Hepatocyte (in vitro differentiated cells): ENCODE results near the gene DIP2C. TPM values are rescaled to one million over a fixed set of nuclear protein-coding genes. Genes with fewer than 3 reads are reported as not detected.

Source experiments
- DNase-seq: peaks from one replicate; pipeline ENCODE4 v3.0.0-alpha.2; 2016; ENCODE audit warnings: low spot score
- H2AFZ ChIP-seq: fragments of 200-600 bp; sonication (generic); 2 replicates; pipeline ENCODE4 v1.6.0; 2016; ENCODE audit warnings: antibody characterized with exemption, mild to moderate bottlenecking
- H3K27ac ChIP-seq: fragments of 200-600 bp; sonication (generic); 2 replicates; pipeline ENCODE4 v1.5.1; 2016; ENCODE audit warnings: mild to moderate bottlenecking
- H3K27me3 ChIP-seq: fragments of 200-600 bp; sonication (generic); 2 replicates; pipeline ENCODE4 v1.6.1; 2016
- H3K36me3 ChIP-seq: fragments of 200-600 bp; sonication (generic); replicated peaks from 2 replicates; pipeline ENCODE4 v1.5.1; 2016; ENCODE audit warnings: low read depth; ENCODE audit not compliant: insufficient read depth
- H3K4me1 ChIP-seq: fragments of 200-600 bp; sonication (generic); 2 replicates; pipeline ENCODE4 v1.5.1; 2016; ENCODE audit warnings: mild to moderate bottlenecking, moderate library complexity; ENCODE audit not compliant: insufficient read depth
- H3K4me2 ChIP-seq: fragments of 200-600 bp; sonication (generic); 2 replicates; pipeline ENCODE4 v1.6.0; 2016
- H3K4me3 ChIP-seq: fragments of 200-600 bp; sonication (generic); 2 replicates; pipeline ENCODE4 v1.5.1; 2016; ENCODE audit warnings: mild to moderate bottlenecking
- H3K79me2 ChIP-seq: fragments of 200-600 bp; sonication (generic); 2 replicates; pipeline ENCODE4 v1.6.0; 2017; ENCODE audit warnings: mild to moderate bottlenecking
- H3K9me2 ChIP-seq: fragments of 200-600 bp; sonication (generic); replicated peaks from 2 replicates; pipeline ENCODE4 v1.6.0; 2017; ENCODE audit warnings: mild to moderate bottlenecking; ENCODE audit not compliant: insufficient read depth
- H3K9me3 ChIP-seq: fragments of 200-600 bp; sonication (generic); 2 replicates; pipeline ENCODE4 v1.5.1; 2016; ENCODE audit warnings: low read depth, mild to moderate bottlenecking
- H4K20me1 ChIP-seq: fragments of 200-600 bp; sonication (generic); 2 replicates; pipeline ENCODE4 v1.6.0; 2016; ENCODE audit warnings: mild to moderate bottlenecking; ENCODE audit not compliant: insufficient read depth, poor library complexity, severe bottlenecking
- CTCF ChIP-seq: fragments of 200-600 bp; sonication (generic); IDR thresholded peaks from 2 replicates; pipeline ENCODE4 v1.5.1; 2016; ENCODE audit warnings: antibody characterized with exemption, mild to moderate bottlenecking; ENCODE audit not compliant: poor library complexity
- EZH2 ChIP-seq: fragments of 200-600 bp; sonication (generic); IDR thresholded peaks from 2 replicates; pipeline ENCODE4 v1.6.1; 2016; ENCODE audit warnings: antibody characterized with exemption, mild to moderate bottlenecking, borderline replicate concordance
- EZH2phosphoT487 ChIP-seq: fragments of 200-600 bp; sonication (generic); IDR thresholded peaks from one replicate; pipeline ENCODE4 v1.6.1; 2018; ENCODE audit warnings: antibody characterized with exemption, mild to moderate bottlenecking, low read depth, moderate library complexity; ENCODE audit not compliant: unreplicated experiment, severe bottlenecking
- WGBS: methylation state at CpG from one replicate; pipeline ENCODE4 v1.1.6; 2016; ENCODE audit warnings: low lambda C conversion rate; ENCODE audit errors: missing lambda C conversion rate; 5-methylcytosine and 5-hydroxymethylcytosine counted together
- polyA plus RNA-seq: library from polyadenylated mRNA; unstranded; fragments of >200 nt; fragmentation: Nextera tagmentation; extraction: Ambion mirVana; gene quantifications from 2 replicates; pipeline ENCODE4 v1.2.1, GENCODE V29; 2016
- total RNA-seq: library from RNA; depleted of rRNA; stranded (reverse); fragments of >200 nt; gene quantifications from 2 replicates; pipeline ENCODE4 v1.2.3, GENCODE V29; 2014

DIP2C gene
- total and polyA plus RNA-seq, 2 experiments from 2014 or later, result 11.1 to 12.8 TPM

- no peaks in the 10 kb centered on the region for H3K9me2 ChIP-seq
- no peak overlapping the region for H3K4me2 ChIP-seq
- H2AFZ ChIP-seq, result no peak overlapping the region
- peaks cover 50% of the 10 kb centered on the region for H4K20me1 ChIP-seq
- no peaks in the 10 kb centered on the region for H3K27me3 ChIP-seq
- no peak overlapping the region for H3K27ac ChIP-seq
- H3K79me2 ChIP-seq, result peaks cover 75% of the 10 kb centered on the region
- no peaks in the 10 kb centered on the region for H3K36me3 ChIP-seq
- no peak for DNase-seq
- H3K4me3 ChIP-seq, result no peak overlapping the region
- no peaks in the 10 kb centered on the region for H3K4me1 ChIP-seq
- 88% methylated on average over 28 of the region's 28 CpGs for WGBS
- H3K9me3 ChIP-seq, result no peaks in the 10 kb centered on the region
- TF ChIP-seq EZH2phosphoT487, result no peak
- TF ChIP-seq EZH2, result no peak
- no peak for TF ChIP-seq CTCF
Measured at GRCh38 chr10:606762-607544, 82.5 kb downstream of the DIP2C start.

DNA sequence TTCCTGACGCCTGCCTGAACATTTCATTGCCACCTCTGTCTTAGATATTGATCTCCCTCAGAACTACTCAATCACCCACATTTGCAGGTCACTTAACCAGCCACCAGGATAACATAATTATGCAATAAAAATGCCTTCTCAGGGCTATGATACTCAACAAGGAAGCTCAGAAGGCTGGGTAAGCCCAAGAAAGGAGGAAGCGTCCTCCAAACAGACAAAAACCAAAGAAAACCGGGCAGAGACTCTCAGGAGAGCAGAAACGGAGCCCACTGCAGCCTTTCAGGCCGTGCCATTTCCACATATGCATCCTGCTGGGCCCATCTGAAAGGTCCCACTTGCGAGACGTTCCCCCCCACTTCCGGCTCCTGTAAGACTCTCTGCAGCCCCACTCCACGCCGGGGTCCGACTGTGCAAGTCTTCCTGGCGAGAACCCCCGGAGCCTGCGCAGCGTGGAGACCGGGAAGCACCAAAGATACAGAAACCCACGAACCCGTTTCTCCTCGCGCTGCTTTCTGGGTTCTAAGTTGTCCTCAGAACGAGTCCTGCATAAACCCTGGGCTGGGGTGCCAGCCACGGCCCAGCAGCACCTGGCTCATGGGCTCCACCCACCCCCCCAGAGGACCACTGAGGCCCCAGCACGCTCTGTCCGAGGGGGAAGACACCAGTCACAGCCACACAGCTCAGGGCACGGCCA is 83.7 kb downstream of the DIP2C start:
- Histone ChIP-seq H3K4me2 (no peak overlapping the region), H4K20me1 (peaks cover 48% of the 10 kb centered on the region), H3K4me3 (no peak overlapping the region), H3K9me3 (no peaks in the 10 kb centered on the region), H2AFZ (no peak overlapping the region), H3K27ac (no peak overlapping the region), H3K36me3 (no peaks in the 10 kb centered on the region), H3K9me2 (no peaks in the 10 kb centered on the region), H3K4me1 (no peaks in the 10 kb centered on the region), H3K27me3 (no peaks in the 10 kb centered on the region), H3K79me2 (peaks cover 75% of the 10 kb centered on the region)
- TF ChIP-seq EZH2phosphoT487, result no peak
- TF ChIP-seq EZH2, result no peak
- no peak for TF ChIP-seq CTCF
- WGBS, result 87% methylated on average over 25 of the region's 25 CpGs
- DNase-seq, result no peak

DNA sequence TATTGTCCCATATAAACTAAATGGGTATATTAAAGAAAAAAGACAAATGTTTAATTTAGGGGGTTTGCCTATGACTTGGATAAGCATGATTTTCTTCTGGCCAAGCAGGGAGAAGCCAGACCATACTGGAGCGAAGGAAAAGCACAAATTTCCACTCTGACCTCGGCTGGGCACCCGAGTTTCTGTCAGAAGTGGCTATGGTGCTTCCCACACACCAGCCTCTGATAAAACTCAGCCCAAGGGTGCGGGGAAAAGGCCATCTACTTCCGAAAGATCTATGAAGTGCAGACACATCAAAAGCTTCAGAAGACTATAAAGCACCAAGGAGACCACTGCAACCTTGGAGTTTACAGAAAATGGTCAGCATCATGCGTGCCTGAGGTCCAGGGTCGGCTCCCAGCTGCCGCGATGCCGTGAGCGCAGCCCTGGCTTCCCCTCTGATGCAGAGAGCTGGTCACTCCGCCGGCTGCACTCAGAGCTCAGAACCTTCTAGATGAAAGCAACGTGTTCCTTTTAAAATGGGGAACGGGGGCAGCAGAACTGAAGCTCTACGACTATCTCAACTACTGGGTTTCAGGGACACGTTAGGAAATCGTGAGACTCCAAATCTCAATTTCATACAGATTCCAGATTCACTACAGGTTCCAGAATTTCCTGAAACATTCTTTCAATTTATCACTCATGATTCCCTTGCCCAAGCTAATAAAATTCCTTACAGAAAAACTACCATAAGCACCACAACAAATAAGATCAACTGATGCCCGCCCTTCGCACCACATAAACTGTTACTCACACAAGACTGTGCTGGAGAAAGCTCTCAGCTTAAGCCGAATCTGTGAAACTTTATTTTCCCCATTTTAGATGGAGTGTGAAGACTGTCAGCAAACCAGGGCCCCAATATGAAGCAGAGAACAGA is 84.5 kb downstream of the DIP2C start:
- peaks cover 48% of the 10 kb centered on the region for H4K20me1 ChIP-seq
- H3K27me3 ChIP-seq, result no peaks in the 10 kb centered on the region
- H2AFZ ChIP-seq, result no peak overlapping the region
- H3K4me1 ChIP-seq, result no peaks in the 10 kb centered on the region
- peaks cover 77% of the 10 kb centered on the region for H3K79me2 ChIP-seq
- DNase-seq, result no peak
- no peaks in the 10 kb centered on the region for H3K36me3 ChIP-seq
- WGBS, result 83% methylated on average over 21 of the region's 21 CpGs
- H3K4me3 ChIP-seq, result no peak overlapping the region
- no peaks in the 10 kb centered on the region for H3K9me2 ChIP-seq
- H3K9me3 ChIP-seq, result no peaks in the 10 kb centered on the region
- no peak overlapping the region for H3K27ac ChIP-seq
- no peak overlapping the region for H3K4me2 ChIP-seq
- TF ChIP-seq CTCF (no peak), EZH2 (no peak), EZH2phosphoT487 (no peak)
